K562 (cell line): ENCODE data around the gene SHH. TPM values are rescaled to one million over a fixed set of nuclear protein-coding genes. Genes with fewer than 3 reads are reported as not detected.
A peak's percentile ranks its signal among the peaks of the same experiment; 100 is the strongest.

Experiments used
- ARHGAP35 ChIP-seq: fragments of 450-650 bp; IDR thresholded peaks from 2 replicates; pipeline ENCODE4 v1.6.1; 2018; ENCODE audit not compliant: partially characterized antibody
- CHAMP1 ChIP-seq: fragments of 450-650 bp; IDR thresholded peaks from 2 replicates; pipeline ENCODE4 v1.6.1; 2016; ENCODE audit warnings: mild to moderate bottlenecking
- CTCFL ChIP-seq: IDR thresholded peaks from 2 replicates; pipeline ENCODE4 v1.6.1; 2011; ENCODE audit warnings: borderline replicate concordance, low read depth, mild to moderate bottlenecking, moderate library complexity, low read length; ENCODE audit not compliant: insufficient read depth, poor library complexity, severe bottlenecking
- RAD21 ChIP-seq, 2 experiments: fragments of 250-450 bp in 1 of 2; fragments of 450-650 bp in 1 of 2; sonication (Bioruptor Pico) in 1 of 2; formaldehyde crosslinking in 1 of 2; IDR thresholded peaks in 1 of 2; conservative IDR thresholded peaks in 1 of 2; 2 replicates each; pipeline versions ENCODE4 v1.4.0 to v1.8.0; 2020 to 2022; ENCODE audit warnings: mild to moderate bottlenecking in 2 of 2, moderate library complexity in 1 of 2
- REST ChIP-seq, 2 experiments: fragments of 450-650 bp; formaldehyde crosslinking in 1 of 2; IDR thresholded peaks; 2 replicates each; pipeline versions ENCODE4 v1.4.0 to v1.6.1; 2014 to 2020; ENCODE audit warnings: mild to moderate bottlenecking in 2 of 2, borderline replicate concordance in 1 of 2, low read depth in 1 of 2
- RFX7 ChIP-seq: fragments of 250-450 bp; sonication (Bioruptor Pico); IDR thresholded peaks from 2 replicates; pipeline ENCODE4 v1.5.1; 2021; ENCODE audit warnings: mild to moderate bottlenecking
- TFAP4 ChIP-seq: sonication (generic); formaldehyde crosslinking; IDR thresholded peaks from 2 replicates; pipeline ENCODE4 v1.8.0; 2022; ENCODE audit warnings: missing genetic modification reagents, mild to moderate bottlenecking, moderate library complexity, borderline replicate concordance
- ZNF263 ChIP-seq: sonication (generic); formaldehyde crosslinking; IDR thresholded peaks from 2 replicates; pipeline ENCODE4 v1.8.0; 2022; ENCODE audit warnings: mild to moderate bottlenecking, missing genetic modification reagents, borderline replicate concordance
- polyA plus RNA-seq, 8 experiments: library from polyadenylated mRNA; depleted of rRNA in 4 of 8; stranded (reverse) in 5 of 8; unstranded in 3 of 8; fragments of >200 nt; fragmentation: Nextera tagmentation in 2 of 8; fragmentation: Illumina TruSeq in 1 of 8; extraction: Ambion mirVana in 2 of 8; extraction: Trizol in 1 of 8; gene quantifications; 2 replicates each; pipeline versions ENCODE4 v1.2.1 to v1.2.3, GENCODE V29; 2011 to 2014; ENCODE audit warnings: inconsistent platforms in 1 of 8, missing spikeins in 1 of 8
- total RNA-seq, 7 experiments: library from RNA; depleted of rRNA in 6 of 7; stranded (reverse); fragments of >200 nt in 6 of 7; fragmentation: Illumina TruSeq in 2 of 7; extraction: Trizol in 2 of 7; gene quantifications; 2 replicates each; pipeline versions ENCODE4 v1.2.1 to v1.2.3, GENCODE V29; 2011 to 2021; ENCODE audit warnings: low replicate concordance in 1 of 7

SHH gene
- total and polyA plus RNA-seq, 9 of the 15 experiments (the other 6 are each of a cell fraction or from before 2014, with no cell fraction given) = 0.09 TPM; not detected in 8

GRCh38 chr7:155815332-155816191 is 3.3 kb upstream of the SHH start (continued):
- no peak for TF ChIP-seq TFAP4 (CRISPR knock-in tag)
- TF ChIP-seq CHAMP1 = no peak
- no peak for TF ChIP-seq RFX7 (CRISPR knock-in tag)
- TF ChIP-seq REST (IDR thresholded peaks at IDR 0.05; ENCODE audit: borderline replicate concordance) = peak; percentile 66
- TF ChIP-seq REST (CRISPR knock-in tag; IDR thresholded peaks at IDR 0.05; ENCODE audit: low read depth) = no peak
- TF ChIP-seq RAD21 (CRISPR knock-in tag; conservative IDR thresholded peaks at IDR 0.05 in 1 of 2, IDR thresholded peaks at IDR 0.05 in 1 of 2) = peak; percentile 67 to 85
- TF ChIP-seq ZNF263 (CRISPR knock-in tag) = 0 out of 2 replicates have a peak, but pooled peaks have one; percentile 18
- TF ChIP-seq ARHGAP35 = peak; percentile 25
- TF ChIP-seq CTCFL = peak; percentile 10
